ENCODE results near the gene GDF11.

GDF11 gene

DNA sequence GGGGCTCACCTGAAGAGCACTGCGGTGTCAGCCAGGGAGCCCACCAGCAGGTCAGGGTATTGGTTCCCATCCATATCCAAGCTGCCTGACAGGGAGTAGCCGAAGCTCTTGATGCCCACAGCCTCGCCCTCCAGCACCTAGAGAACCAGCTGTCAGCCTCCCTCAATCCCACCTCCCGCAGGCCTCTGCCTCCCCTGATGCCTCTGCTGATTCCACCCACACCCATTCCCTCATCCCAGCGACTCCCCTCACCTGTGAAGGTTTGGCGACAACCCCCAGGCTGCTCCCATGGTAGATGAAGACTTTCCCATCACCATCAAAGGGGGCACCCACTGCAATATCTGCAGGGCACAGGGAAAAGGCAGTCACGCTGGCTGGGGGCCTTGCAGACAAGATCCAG, 45.2 kb upstream of the GDF11 start:
- TF ChIP-seq, protein P1, sequence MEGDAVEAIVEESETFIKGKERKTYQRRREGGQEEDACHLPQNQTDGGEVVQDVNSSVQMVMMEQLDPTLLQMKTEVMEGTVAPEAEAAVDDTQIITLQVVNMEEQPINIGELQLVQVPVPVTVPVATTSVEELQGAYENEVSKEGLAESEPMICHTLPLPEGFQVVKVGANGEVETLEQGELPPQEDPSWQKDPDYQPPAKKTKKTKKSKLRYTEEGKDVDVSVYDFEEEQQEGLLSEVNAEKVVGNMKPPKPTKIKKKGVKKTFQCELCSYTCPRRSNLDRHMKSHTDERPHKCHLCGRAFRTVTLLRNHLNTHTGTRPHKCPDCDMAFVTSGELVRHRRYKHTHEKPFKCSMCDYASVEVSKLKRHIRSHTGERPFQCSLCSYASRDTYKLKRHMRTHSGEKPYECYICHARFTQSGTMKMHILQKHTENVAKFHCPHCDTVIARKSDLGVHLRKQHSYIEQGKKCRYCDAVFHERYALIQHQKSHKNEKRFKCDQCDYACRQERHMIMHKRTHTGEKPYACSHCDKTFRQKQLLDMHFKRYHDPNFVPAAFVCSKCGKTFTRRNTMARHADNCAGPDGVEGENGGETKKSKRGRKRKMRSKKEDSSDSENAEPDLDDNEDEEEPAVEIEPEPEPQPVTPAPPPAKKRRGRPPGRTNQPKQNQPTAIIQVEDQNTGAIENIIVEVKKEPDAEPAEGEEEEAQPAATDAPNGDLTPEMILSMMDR (IDR thresholded peaks at IDR 0.05; ENCODE audit: low read depth, low read length) = no peak
- no peak for DNase-seq (ENCODE audit: extremely low read depth, low read depth)

- DNase-seq (ENCODE audit: extremely low read depth, low read depth) = no peak
- TF ChIP-seq, protein P1 (IDR thresholded peaks at IDR 0.05; ENCODE audit: low read depth, low read length) = no peak
Observed at GRCh38 chr12:55698241-55698955, 44.5 kb upstream of the GDF11 start.

DNA sequence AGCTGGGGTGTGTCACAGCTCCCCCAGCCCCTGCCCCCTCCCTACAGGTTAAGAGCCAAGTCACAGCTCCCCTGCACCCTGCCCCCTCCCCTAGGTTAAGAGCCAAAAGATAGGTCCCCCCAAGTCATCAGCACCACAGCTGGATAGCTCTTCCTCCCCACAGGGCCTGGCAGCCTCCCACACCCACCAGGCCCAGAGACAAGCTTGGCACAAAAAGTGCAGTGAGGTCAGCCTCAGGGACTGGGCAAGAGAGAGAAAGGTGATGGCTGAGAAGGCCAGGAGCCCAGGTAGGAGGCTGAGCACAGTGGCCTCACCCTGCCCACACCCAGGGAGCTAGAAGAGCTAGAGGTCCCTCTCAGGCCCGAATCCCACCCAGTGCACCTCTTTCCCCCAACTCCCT, 44.0 kb upstream of the GDF11 start:
- no peak for DNase-seq (ENCODE audit: extremely low read depth, low read depth)
- TF ChIP-seq, protein P1 (IDR thresholded peaks at IDR 0.05; ENCODE audit: low read depth, low read length) = no peak

GRCh38 chr12:55699471-55700055, 43.4 kb upstream of the GDF11 start:
- TF ChIP-seq, protein P1 (IDR thresholded peaks at IDR 0.05; ENCODE audit: low read depth, low read length) = no peak
- DNase-seq (ENCODE audit: extremely low read depth, low read depth) = no peak

DNA sequence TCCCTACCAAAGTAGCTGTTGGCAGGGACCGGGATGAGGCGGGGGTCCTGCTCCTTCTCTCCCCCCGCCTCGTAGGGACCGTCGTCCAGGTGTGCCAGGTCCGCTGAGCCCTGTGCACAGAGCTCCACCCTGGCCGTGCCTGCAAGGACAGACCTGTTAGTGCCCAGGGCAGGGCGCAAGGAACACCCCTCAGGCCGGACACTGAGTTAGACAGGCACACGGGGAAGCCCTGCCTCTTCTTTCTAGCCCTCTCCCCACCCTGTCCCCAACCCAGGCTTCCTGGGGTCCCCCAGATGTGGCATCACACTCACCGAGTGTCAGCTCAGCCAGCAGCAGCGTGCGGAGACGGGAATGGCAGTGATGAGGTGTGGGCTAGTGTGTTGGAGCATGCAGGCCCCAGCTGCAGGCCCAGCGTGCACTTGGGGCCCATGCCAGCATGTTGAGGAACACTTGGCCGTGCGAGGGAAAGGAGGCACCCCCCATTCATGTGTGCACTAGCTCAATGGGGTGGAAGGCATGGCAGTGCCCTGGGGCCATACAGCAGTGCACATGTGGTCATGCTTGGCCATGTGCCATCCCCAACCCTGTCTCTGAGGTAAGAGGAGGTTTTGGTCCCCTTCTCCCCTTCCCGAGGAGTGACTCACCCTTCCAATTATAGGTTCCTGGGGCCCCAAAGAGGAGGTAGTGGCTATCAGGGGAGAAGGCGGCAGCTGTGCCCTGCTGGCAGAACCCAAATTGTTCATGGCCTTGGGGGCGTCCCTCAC, 42.5 kb upstream of the GDF11 start:
- no peak for DNase-seq (ENCODE audit: extremely low read depth, low read depth)
- TF ChIP-seq, protein P1 (IDR thresholded peaks at IDR 0.05; ENCODE audit: low read depth, low read length) = no peak

DNA sequence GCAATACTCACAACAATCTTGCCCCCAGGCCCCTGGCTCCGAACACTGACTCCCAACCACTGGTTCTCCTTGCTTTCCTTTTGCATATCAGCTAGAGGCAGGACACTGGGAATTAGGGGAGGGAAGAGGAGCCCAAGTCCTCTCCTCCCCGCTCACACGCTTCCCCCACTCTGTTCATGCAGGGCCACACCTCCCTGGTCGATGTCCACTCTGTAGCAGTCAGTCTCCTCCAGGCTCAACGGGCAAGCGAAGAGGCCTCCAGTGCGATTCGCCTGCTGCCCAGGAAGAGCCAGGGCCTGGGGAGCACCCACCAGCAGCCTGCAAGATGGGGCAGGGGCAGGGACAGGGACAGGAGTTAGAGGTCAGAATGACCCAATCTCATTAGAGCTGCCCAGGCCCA, 40.1 kb upstream of the GDF11 start:
- TF ChIP-seq, protein P1 (IDR thresholded peaks at IDR 0.05; ENCODE audit: low read depth, low read length) = no peak
- no peak for DNase-seq (ENCODE audit: extremely low read depth, low read depth)

GRCh38 chr12:55703288-55703687, 39.6 kb upstream of the GDF11 start:
- no peak for DNase-seq (ENCODE audit: extremely low read depth, low read depth)
- TF ChIP-seq, protein P1 (IDR thresholded peaks at IDR 0.05; ENCODE audit: low read depth, low read length) = no peak

Measured in AG09319 (cell line).